HG02678 (cell line): Measurements from ENCODE around the gene FNDC3B.
"Not testable (repeated sequence)": the region's sequence is repeated elsewhere in the genome, so short reads cannot be mapped to it uniquely, and the experiment has no call there.

ENCODE experiments used
- ATAC-seq: cut with Tn5 transposase; IDR thresholded peaks from one replicate; pipeline ENCODE4 v1.9.1; 2021; ENCODE audit warnings: mild to moderate bottlenecking, moderate library complexity; ENCODE audit not compliant: unreplicated experiment

FNDC3B gene

GRCh38 chr3:172030181-172030580 is 9.2 kb upstream of the FNDC3B start:
- ATAC-seq = no peak

GRCh38 chr3:172031996-172032395 is 7.4 kb upstream of the FNDC3B start:
- ATAC-seq = no peak

- no peak for ATAC-seq
Observed at GRCh38 chr3:172033396-172033795, 6.0 kb upstream of the FNDC3B start.

- no peak for ATAC-seq
Observed at GRCh38 chr3:172034786-172035685, 4.3 kb upstream of the FNDC3B start.

- ATAC-seq = no peak
Observed at GRCh38 chr3:172036541-172037215, 2.7 kb upstream of the FNDC3B start.

- no peak for ATAC-seq
Observed at GRCh38 chr3:172038798-172039435, 461 bp upstream of the FNDC3B start.

GRCh38 chr3:172040078-172040980 is 951 bp downstream of the FNDC3B start:
- ATAC-seq = peak; percentile 29

GRCh38 chr3:172040981-172041963 is 1.9 kb downstream of the FNDC3B start:
- ATAC-seq = no peak

GRCh38 chr3:172042136-172042662 is 2.8 kb downstream of the FNDC3B start:
- no peak for ATAC-seq

GRCh38 chr3:172042663-172043179 is 3.3 kb downstream of the FNDC3B start:
- not testable (repeated sequence) for ATAC-seq

GRCh38 chr3:172043233-172043632 is 3.9 kb downstream of the FNDC3B start:
- ATAC-seq = no peak

GRCh38 chr3:172043766-172044165 is 4.4 kb downstream of the FNDC3B start:
- no peak for ATAC-seq

GRCh38 chr3:172044833-172045585 is 5.6 kb downstream of the FNDC3B start:
- ATAC-seq = no peak

GRCh38 chr3:172046268-172046915 is 7.0 kb downstream of the FNDC3B start:
- ATAC-seq = no peak

- ATAC-seq = no peak
Observed at GRCh38 chr3:172047567-172048115, 8.3 kb downstream of the FNDC3B start.

GRCh38 chr3:172048599-172048998 is 9.2 kb downstream of the FNDC3B start:
- no peak for ATAC-seq

- ATAC-seq = no peak
Observed at GRCh38 chr3:172051310-172051956, 12.1 kb downstream of the FNDC3B start.
